VCaP (cell line): ENCODE results near the gene HES6.

Experiments
- H3K27ac ChIP-seq: fragments of 450-650 bp; 2 replicates; pipeline ENCODE4 v1.5.1; 2017
- CTCF ChIP-seq: fragments of 450-650 bp; conservative IDR thresholded peaks from 2 replicates; pipeline ENCODE4 v1.5.1; 2017; ENCODE audit warnings: mild to moderate bottlenecking, moderate library complexity

Gene HES6

GRCh38 chr2:238216651-238217184 is 23.1 kb downstream of the HES6 start:
- no peak for TF ChIP-seq CTCF
- no peak overlapping the region for H3K27ac ChIP-seq

DNA sequence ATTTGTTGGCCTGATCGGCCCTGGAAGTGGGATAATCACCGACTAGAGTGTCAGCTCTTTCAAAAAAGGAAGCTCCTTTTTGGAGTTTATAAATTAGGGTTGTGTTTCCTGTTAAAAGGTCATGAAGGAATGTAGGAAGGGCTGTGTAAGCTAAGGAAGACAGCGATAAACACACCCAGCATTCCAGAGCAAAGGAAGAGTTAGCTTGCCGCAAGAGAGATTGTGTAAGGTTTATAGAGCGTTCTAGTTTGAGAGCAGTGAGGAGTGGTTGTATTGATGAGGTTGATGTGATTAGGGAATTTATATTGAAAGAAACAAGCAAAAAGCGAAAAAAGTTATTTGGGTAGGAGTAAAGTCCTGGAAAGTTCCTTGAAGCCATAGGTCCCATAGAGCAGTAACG is 32.8 kb downstream of the HES6 start:
- no peak for TF ChIP-seq CTCF
- H3K27ac ChIP-seq = no peak overlapping the region

DNA sequence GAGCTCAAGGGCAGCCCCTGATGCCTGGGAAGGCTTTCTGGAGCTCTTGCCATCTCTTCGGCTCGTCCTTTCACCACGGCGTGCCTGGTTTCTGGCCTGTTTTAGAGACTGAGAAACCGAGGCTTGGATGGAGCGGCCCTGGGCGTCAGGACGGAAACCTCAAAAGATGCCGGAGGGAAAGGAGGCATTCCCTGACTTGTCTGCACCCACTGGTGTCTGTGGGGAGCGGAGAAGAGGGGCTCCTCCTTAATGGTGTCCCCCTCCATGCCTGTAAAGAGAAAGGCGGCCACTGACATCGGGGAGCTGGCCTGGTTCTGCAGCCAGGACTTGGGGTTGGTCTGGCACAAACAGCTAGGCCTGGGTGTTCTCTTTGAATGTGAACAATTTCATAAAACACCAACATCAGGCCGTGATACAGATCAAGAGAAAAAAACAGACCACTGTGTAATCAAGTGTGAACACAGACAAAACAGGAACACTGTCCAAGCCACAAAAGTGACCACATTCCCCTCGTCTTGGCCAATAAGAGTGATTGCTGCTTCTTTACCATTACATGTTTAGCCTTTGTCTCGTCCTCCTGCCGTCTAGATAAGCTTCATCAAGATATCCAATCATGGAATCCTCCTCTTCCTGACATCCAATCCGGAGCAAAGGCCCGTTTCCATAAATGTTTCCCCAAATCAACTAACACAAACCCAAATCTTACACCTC is 35.7 kb downstream of the HES6 start:
- H3K27ac ChIP-seq = peak overlapping the region; percentile 94
- no peak for TF ChIP-seq CTCF

DNA sequence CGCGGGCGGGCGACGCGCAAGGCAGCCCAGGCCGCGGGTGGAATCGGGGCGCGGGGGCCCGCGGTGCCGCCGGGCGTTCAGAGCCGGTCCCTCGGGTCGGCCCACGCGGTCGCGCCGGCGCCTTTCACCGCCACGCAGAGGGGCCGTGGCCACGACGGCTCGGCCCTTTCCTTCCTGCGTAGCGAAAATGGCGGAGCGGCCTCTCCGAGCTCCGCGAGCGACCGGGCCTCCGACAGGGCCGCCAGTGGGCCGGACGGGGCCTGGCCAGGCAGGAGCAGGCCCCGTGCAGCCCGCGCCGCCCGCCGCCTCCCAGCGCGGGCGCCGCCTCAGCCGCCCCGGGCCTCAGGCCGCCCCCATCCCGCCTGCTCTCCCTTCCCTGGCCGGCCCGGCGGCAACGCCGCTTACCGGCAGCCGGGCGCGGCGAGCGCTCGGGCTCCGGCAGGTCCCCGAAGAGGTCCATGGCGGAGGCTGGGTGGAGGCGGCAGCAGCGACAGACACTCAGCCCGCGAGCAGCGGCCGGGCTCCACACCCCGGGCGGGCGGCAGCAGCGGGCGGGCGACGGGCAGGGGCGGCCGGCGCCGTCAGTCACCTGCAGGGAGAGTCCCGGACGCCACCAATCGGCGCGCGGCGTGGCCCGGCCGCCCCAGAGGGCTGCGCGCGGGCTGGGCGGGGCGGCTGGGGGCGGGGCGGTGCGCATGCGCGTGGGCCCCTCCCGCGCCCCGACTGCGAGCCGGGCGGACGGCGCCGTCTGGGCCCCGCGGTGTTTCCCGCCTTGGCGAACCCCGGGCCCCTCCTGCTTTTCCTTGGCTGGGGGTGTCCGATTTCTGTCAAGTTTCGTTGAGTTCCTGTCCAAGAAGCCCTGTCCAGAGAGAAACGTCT is 36.5 kb downstream of the HES6 start, which contains the start of gene ILKAP:
ILKAP (minus strand) TSS at position 602 of the 879 bp plus-strand sequence; CDS start at position 460, 142 bp downstream.
- H3K27ac ChIP-seq = peak within 1 kb of the TSS; percentile 94
- no peak for TF ChIP-seq CTCF

GRCh38 chr2:238202326-238203093 is 37.3 kb downstream of the HES6 start:
- TF ChIP-seq CTCF = no peak
- peak overlapping the region; percentile 94 for H3K27ac ChIP-seq

DNA sequence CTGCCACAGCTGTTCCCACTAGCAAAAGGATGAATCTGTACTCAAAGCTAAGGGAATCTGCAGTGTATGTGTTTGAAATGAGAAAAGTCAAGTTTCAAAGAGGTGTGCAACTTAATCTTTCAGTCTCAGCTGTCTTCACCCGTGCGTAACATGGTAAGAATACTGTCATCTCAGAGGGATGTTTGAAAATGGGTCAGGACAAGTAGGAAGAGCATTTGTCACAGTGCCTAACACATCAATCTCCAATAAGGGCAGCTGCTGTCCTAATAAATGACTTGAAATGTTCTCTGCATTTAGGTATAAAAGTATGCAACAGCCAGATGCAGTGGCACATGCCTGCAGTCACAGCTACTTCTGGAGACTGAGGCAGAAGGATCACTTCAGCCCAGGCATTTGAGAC is 49.4 kb downstream of the HES6 start:
- TF ChIP-seq CTCF = no peak
- no peak overlapping the region for H3K27ac ChIP-seq
